T-cell (primary cell): Measurements from ENCODE around the gene NEDD4. TPM values are rescaled to one million over a fixed set of nuclear protein-coding genes. Genes with fewer than 3 reads are reported as not detected.

Experiments
- ATAC-seq, 4 experiments: fragments of 200-7000 bp in 3 of 4; fragments of 150-1000 bp in 1 of 4; cut with Tn5 transposase; replicated peaks in 1 of 4; 1 replicate in 3 of 4; 2 replicates in 1 of 4; pipeline ENCODE4 v1.10.0; 2021; ENCODE audit warnings: moderate library complexity in 3 of 4, mild to moderate bottlenecking in 2 of 4, moderate number of reproducible peaks in 1 of 4
- CTCF ChIA-PET, 2 donors: fragments of 300-600 bp; sonication (Branson Sonifier 250); formaldehyde crosslinking; loops; one replicate each; lab custom pipeline; 2022; ENCODE audit warnings: antibody characterized with exemption in 2 of 2; lab: Charles Lee
- POLR2A ChIA-PET, 2 donors: fragments of 300-600 bp; sonication (Branson Sonifier 250); formaldehyde crosslinking; loops; one replicate each; lab custom pipeline; 2022; ENCODE audit warnings: antibody characterized with exemption in 2 of 2; lab: Charles Lee
- DNase-seq, 35 experiments: peaks; one replicate each; pipeline versions ENCODE4 v3.0.0 to v3.0.0-alpha.2; 2013 to 2023
- H3K27ac ChIP-seq: one replicate; pipeline ENCODE4 v1.5.1; 2013; ENCODE audit warnings: low read length
- H3K27me3 ChIP-seq, 2 experiments: replicated peaks in 1 of 2; 1 replicate in 1 of 2; 2 replicates in 1 of 2; pipeline versions ENCODE4 v1.6.1 to v1.7.0; 2013; ENCODE audit warnings: low read length in 1 of 2, mixed read lengths in 1 of 2; ENCODE audit not compliant: control insufficient read depth in 2 of 2, insufficient read depth in 2 of 2; ENCODE audit errors: extremely low read depth in 1 of 2
- H3K36me3 ChIP-seq, 2 donors: 1 replicate in 1 of 2; 2 replicates in 1 of 2; pipeline versions ENCODE4 v1.6.1 to v1.7.0; 2013; ENCODE audit warnings: low read length in 1 of 2; ENCODE audit not compliant: control insufficient read depth in 2 of 2, insufficient read depth in 1 of 2; ENCODE audit errors: extremely low read depth in 1 of 2
- H3K4me1 ChIP-seq, 2 experiments: 1 replicate in 1 of 2; 2 replicates in 1 of 2; pipeline versions ENCODE4 v1.6.1 to v1.7.0; 2013; ENCODE audit warnings: low read length in 2 of 2, mixed read lengths in 1 of 2; ENCODE audit not compliant: insufficient read depth in 2 of 2, control insufficient read depth in 1 of 2; ENCODE audit errors: extremely low read depth in 1 of 2
- H3K4me3 ChIP-seq, 2 donors: 1 replicate in 1 of 2; 2 replicates in 1 of 2; pipeline versions ENCODE4 v1.5.1 to v1.7.0; 2013; ENCODE audit warnings: mild to moderate bottlenecking in 2 of 2, low read length in 1 of 2, moderate library complexity in 1 of 2; ENCODE audit not compliant: control insufficient read depth in 1 of 2; ENCODE audit errors: extremely low read depth in 1 of 2
- H3K9me3 ChIP-seq: 2 replicates; pipeline ENCODE4 v1.7.0; 2013
- H3K27ac Mint-ChIP-seq, 2 donors: one replicate each; pipeline ENCODE4 v1.8.0; 2020 to 2021; ENCODE audit warnings: mild to moderate bottlenecking in 2 of 2, mixed read lengths in 2 of 2
- H3K27me3 Mint-ChIP-seq, 2 donors: one replicate each; pipeline ENCODE4 v1.8.0; 2021 to 2022; ENCODE audit warnings: mixed read lengths in 2 of 2
- H3K36me3 Mint-ChIP-seq: one replicate; pipeline ENCODE4 v1.8.0; 2021; ENCODE audit warnings: mixed read lengths
- H3K4me1 Mint-ChIP-seq, 3 donors: one replicate each; pipeline ENCODE4 v1.8.0; 2020 to 2022; ENCODE audit warnings: mixed read lengths in 3 of 3, mild to moderate bottlenecking in 1 of 3
- H3K4me3 Mint-ChIP-seq, 3 donors: one replicate each; pipeline ENCODE4 v1.8.0; 2020 to 2022; ENCODE audit warnings: mild to moderate bottlenecking in 3 of 3, mixed read lengths in 3 of 3, moderate library complexity in 3 of 3
- H3K9me3 Mint-ChIP-seq, 3 donors: one replicate each; pipeline ENCODE4 v1.8.0; 2020 to 2022; ENCODE audit warnings: mixed read lengths in 3 of 3
- WGBS: methylation state at CpG from one replicate; pipeline ENCODE4 v1.1.5; 2013; ENCODE audit warnings: missing lambda C conversion rate; ENCODE audit not compliant: insufficient coverage; 5-methylcytosine and 5-hydroxymethylcytosine counted together
- total RNA-seq, 35 experiments: library from RNA in 6 of 35; stranded (reverse) in 6 of 35; fragments of 120-200 nt in 1 of 35; gene quantifications; one replicate each; pipeline versions ENCODE4 v1.2.1 to v1.2.4 and lab custom pipeline; 2013 to 2026

Gene NEDD4
- total RNA-seq, 5 donors from 2014 or later (not counting 1 experiment from before 2014, with no cell fraction given), result 2.2 to 8.6 (median 5.1) TPM

GRCh38 chr15:56001471-56002078 lies 8.2 kb upstream of the NEDD4 start:
- no peaks in the 10 kb centered on the region for H3K4me1 Mint-ChIP-seq
- no peaks in the 10 kb centered on the region for H3K9me3 Mint-ChIP-seq
- H3K4me1 ChIP-seq, result no peaks in the 10 kb centered on the region
- DNase-seq, result no peak
- no peak overlapping the region for H3K4me3 Mint-ChIP-seq
- no peak overlapping the region for H3K27ac ChIP-seq
- H3K4me3 ChIP-seq, result no peak overlapping the region
- peaks cover 7 to 12% of the 10 kb centered on the region in 2 donors for H3K27me3 Mint-ChIP-seq
- 83% methylated on average over 1 of the region's 3 CpGs for WGBS
- no peak overlapping the region for H3K27ac Mint-ChIP-seq
- ChIA-PET POLR2A (interaction anchor here in 1 of 2 donors (0.7 kb wide), 1 partner anchor 771 kb away, joined by 3 read pairs; no protein-coding TSS in a partner anchor), CTCF (interaction anchor here in 1 of 2 donors (0.6 kb wide), 1 partner anchor 13 kb away, joined by 4 read pairs; no protein-coding TSS in a partner anchor)
- ATAC-seq, result no peak
- no peaks in the 10 kb centered on the region for H3K9me3 ChIP-seq
- H3K36me3 Mint-ChIP-seq, result no peaks in the 10 kb centered on the region
- H3K27me3 ChIP-seq, result no peaks in the 10 kb centered on the region
- no peaks in the 10 kb centered on the region for H3K36me3 ChIP-seq

GRCh38 chr15:55999658-56000057 lies 6.2 kb upstream of the NEDD4 start:
- POLR2A ChIA-PET, result no interaction called here

GRCh38 chr15:55998478-55998877 lies 5.1 kb upstream of the NEDD4 start:
- no CpG with 5 or more reads among the region's 1 CpG for WGBS
- Mint-ChIP-seq H3K27ac (no peak overlapping the region), H3K27me3 (peaks cover 5 to 12% of the 10 kb centered on the region in 2 donors), H3K4me3 (no peak overlapping the region), H3K4me1 (peaks cover 0 to 4% (median 0%) of the 10 kb centered on the region in 3 donors), H3K9me3 (no peaks in the 10 kb centered on the region), H3K36me3 (no peaks in the 10 kb centered on the region)
- no peaks in the 10 kb centered on the region for H3K9me3 ChIP-seq
- ATAC-seq (no peak), DNase-seq (no peak)
- no peak overlapping the region for H3K27ac ChIP-seq
- CTCF ChIA-PET, result interaction anchor here in 1 of 2 donors (0.6 kb wide), 1 partner anchor 10 kb away, joined by 3 read pairs; no protein-coding TSS in a partner anchor
- H3K36me3 ChIP-seq, result no peaks in the 10 kb centered on the region
- peaks cover 0 to 5% of the 10 kb centered on the region in 2 experiments for H3K27me3 ChIP-seq
- H3K4me1 ChIP-seq, result peaks cover 2 to 6% of the 10 kb centered on the region in 2 experiments
- no peak overlapping the region for H3K4me3 ChIP-seq
- POLR2A ChIA-PET, result no interaction called here

More at GRCh38 chr15:55999658-56000057, 6.2 kb upstream of the NEDD4 start:
- ATAC-seq (no peak), DNase-seq (no peak)
- WGBS, result 88% methylated on average over 1 of the region's 1 CpG
- H3K4me3 Mint-ChIP-seq, result no peak overlapping the region
- H3K9me3 Mint-ChIP-seq, result no peaks in the 10 kb centered on the region
- H3K27me3 Mint-ChIP-seq, result peaks cover 5 to 12% of the 10 kb centered on the region in 2 donors
- Histone ChIP-seq H3K27ac (no peak overlapping the region), H3K4me3 (no peak overlapping the region), H3K27me3 (no peaks in the 10 kb centered on the region), H3K36me3 (no peaks in the 10 kb centered on the region), H3K4me1 (no peaks in the 10 kb centered on the region), H3K9me3 (no peaks in the 10 kb centered on the region)
- H3K27ac Mint-ChIP-seq, result no peak overlapping the region
- CTCF ChIA-PET, result no interaction called here
- no peaks in the 10 kb centered on the region for H3K36me3 Mint-ChIP-seq
- no peaks in the 10 kb centered on the region for H3K4me1 Mint-ChIP-seq

GRCh38 chr15:55993804-55994560 lies 570 bp upstream of the NEDD4 start:
- Mint-ChIP-seq H3K36me3 (no peaks in the 10 kb centered on the region), H3K27ac (no peak overlapping the region)
- CTCF ChIA-PET, result interaction anchor here in 1 of 2 donors (1.6 kb wide), 1 partner anchor 251 kb away, joined by 3 read pairs; no protein-coding TSS in a partner anchor

GRCh38 chr15:55992769-55993110 lies 672 bp downstream of the NEDD4 start:
- H3K9me3 Mint-ChIP-seq, result no peaks in the 10 kb centered on the region
- no peaks in the 10 kb centered on the region for H3K36me3 ChIP-seq
- H3K27me3 ChIP-seq, result peaks cover 0 to 8% of the 10 kb centered on the region in 2 experiments
- 4% methylated on average over 6 of the region's 9 CpGs for WGBS
- H3K4me3 ChIP-seq, result peak overlapping the region; percentile 51 to 83
- POLR2A ChIA-PET, result no interaction called here
- H3K4me3 Mint-ChIP-seq, result peak overlapping the region; percentile 84 to 87 (median 85)
- DNase-seq, result no peak
- H3K4me1 Mint-ChIP-seq, result peaks cover 18 to 22% (median 19%) of the 10 kb centered on the region in 3 donors
- no peaks in the 10 kb centered on the region for H3K36me3 Mint-ChIP-seq
- no peak for ATAC-seq
- H3K27ac Mint-ChIP-seq, result peak overlapping the region in 1 of 2 donors; percentile 84
- H3K27me3 Mint-ChIP-seq, result no peaks in the 10 kb centered on the region
- H3K27ac ChIP-seq, result no peak overlapping the region
- peaks cover 2 to 6% of the 10 kb centered on the region in 2 experiments for H3K4me1 ChIP-seq
- CTCF ChIA-PET, result interaction anchor here (0.8 to 1.6 kb wide), 2 partner anchors 60 to 252 kb away, joined by 3 read pairs; no protein-coding TSS in a partner anchor
- H3K9me3 ChIP-seq, result no peaks in the 10 kb centered on the region

More at GRCh38 chr15:55993804-55994560, 570 bp upstream of the NEDD4 start:
- Mint-ChIP-seq H3K27me3 (peaks cover 2% of the 10 kb centered on the region in 2 donors), H3K4me1 (peaks cover 18 to 22% (median 19%) of the 10 kb centered on the region in 3 donors), H3K9me3 (no peaks in the 10 kb centered on the region), H3K4me3 (peak overlapping the region; percentile 75 to 87 (median 85))
- no peaks in the 10 kb centered on the region for H3K36me3 ChIP-seq
- no peak for ATAC-seq
- H3K27ac ChIP-seq, result no peak overlapping the region
- H3K9me3 ChIP-seq, result no peaks in the 10 kb centered on the region
- 1% methylated on average over 35 of the region's 41 CpGs for WGBS
- H3K4me3 ChIP-seq, result peak overlapping the region; percentile 54 to 64
- peaks cover 0 to 8% of the 10 kb centered on the region in 2 experiments for H3K27me3 ChIP-seq
- POLR2A ChIA-PET, result no interaction called here
- peaks cover 2 to 6% of the 10 kb centered on the region in 2 experiments for H3K4me1 ChIP-seq
- DNase-seq, result peak in 1 of 35 experiments; percentile 2
